ENCODE measurements around the gene BRINP2. TPM values are rescaled to one million over a fixed set of nuclear protein-coding genes. Genes with fewer than 3 reads are reported as not detected.

Gene BRINP2
- total RNA-seq, 1 donor from 2014 or later, result 0.11 TPM

- intact Hi-C loops (cut with DNase I), result no loop called here
- Histone ChIP-seq H3K27me3 (no peaks in the 10 kb centered on the region), H3K4me3 (no peak overlapping the region), H3K9me3 (no peaks in the 10 kb centered on the region), H3K36me3 (no peaks in the 10 kb centered on the region), H3K27ac (no peak overlapping the region), H3K4me1 (no peaks in the 10 kb centered on the region)
- TF ChIP-seq CTCF (IDR thresholded peaks at IDR 0.05), result no peak
- no peak for DNase-seq (ENCODE audit: low spot score in 2 of 2)
Observed at GRCh38 chr1:177135250-177135649, 35.5 kb upstream of the BRINP2 start.

DNA sequence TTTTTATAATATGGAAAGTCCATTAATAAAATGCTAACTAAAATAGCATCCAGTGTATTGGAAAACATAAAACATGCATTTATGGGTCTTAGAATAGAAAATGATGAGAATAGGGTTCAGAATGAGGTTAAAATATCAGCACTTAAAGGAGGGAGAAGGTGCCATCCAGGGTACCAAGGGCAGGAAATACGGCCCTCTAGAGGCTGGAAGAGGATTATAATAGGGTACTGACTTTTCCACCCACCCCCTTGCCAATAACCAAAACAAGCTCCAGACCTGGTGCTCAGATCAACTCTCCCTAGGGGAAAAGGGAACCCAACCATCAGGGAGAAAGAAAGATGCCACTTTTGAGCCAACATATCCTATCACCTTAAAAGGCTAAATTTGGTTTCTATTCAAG is 32.9 kb upstream of the BRINP2 start:
- no peaks in the 10 kb centered on the region for H3K27me3 ChIP-seq
- no peak overlapping the region for H3K4me3 ChIP-seq
- no peak for DNase-seq (ENCODE audit: low spot score in 2 of 2)
- H3K4me1 ChIP-seq, result no peaks in the 10 kb centered on the region
- no peaks in the 10 kb centered on the region for H3K36me3 ChIP-seq
- no peak overlapping the region for H3K27ac ChIP-seq
- H3K9me3 ChIP-seq, result no peaks in the 10 kb centered on the region
- intact Hi-C loops (cut with DNase I), result no loop called here
- no peak for TF ChIP-seq CTCF (IDR thresholded peaks at IDR 0.05)

GRCh38 chr1:177138347-177138746 is 32.4 kb upstream of the BRINP2 start:
- intact Hi-C loops (cut with DNase I), result no loop called here
- no peak for TF ChIP-seq CTCF (IDR thresholded peaks at IDR 0.05)
- Histone ChIP-seq H3K36me3 (no peaks in the 10 kb centered on the region), H3K4me3 (no peak overlapping the region), H3K27ac (no peak overlapping the region), H3K4me1 (no peaks in the 10 kb centered on the region), H3K27me3 (no peaks in the 10 kb centered on the region), H3K9me3 (no peaks in the 10 kb centered on the region)
- DNase-seq (ENCODE audit: low spot score in 2 of 2), result no peak

DNA sequence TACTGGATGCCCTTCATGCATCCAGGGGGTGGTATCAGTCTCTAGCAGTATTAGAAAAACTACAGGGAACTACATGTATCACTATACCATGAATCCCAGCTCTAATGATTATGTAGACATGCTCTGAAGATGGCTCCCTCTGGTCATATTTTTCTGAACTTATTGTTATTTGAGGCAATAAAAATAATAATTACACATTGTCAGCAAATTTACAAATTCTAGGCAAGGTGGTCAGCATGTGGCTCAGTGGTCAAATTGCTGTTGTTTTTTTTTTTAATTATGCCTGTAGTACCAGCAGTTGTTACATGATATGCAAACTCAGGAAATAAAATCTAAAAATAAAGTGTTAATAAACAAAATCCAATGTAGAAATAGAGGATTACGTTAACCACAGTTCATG is 28.7 kb upstream of the BRINP2 start:
- DNase-seq (ENCODE audit: low spot score in 2 of 2), result no peak
- Histone ChIP-seq H3K9me3 (no peaks in the 10 kb centered on the region), H3K27me3 (no peaks in the 10 kb centered on the region), H3K36me3 (no peaks in the 10 kb centered on the region), H3K27ac (no peak overlapping the region), H3K4me1 (no peaks in the 10 kb centered on the region), H3K4me3 (no peak overlapping the region)
- TF ChIP-seq CTCF (IDR thresholded peaks at IDR 0.05), result no peak
- intact Hi-C loops (cut with DNase I), result no loop called here

GRCh38 chr1:177142791-177143271 is 27.9 kb upstream of the BRINP2 start:
- no peak overlapping the region for H3K27ac ChIP-seq
- no peaks in the 10 kb centered on the region for H3K36me3 ChIP-seq
- no peak for TF ChIP-seq CTCF (IDR thresholded peaks at IDR 0.05)
- no peaks in the 10 kb centered on the region for H3K4me1 ChIP-seq
- intact Hi-C loops (cut with DNase I), result no loop called here
- no peaks in the 10 kb centered on the region for H3K9me3 ChIP-seq
- no peaks in the 10 kb centered on the region for H3K27me3 ChIP-seq
- DNase-seq (ENCODE audit: low spot score in 2 of 2), result no peak
- no peak overlapping the region for H3K4me3 ChIP-seq
